ENCODE results near the gene TSC22D2.

The TSC22D2 gene

GRCh38 chr3:150385296-150386242 lies 22.5 kb upstream of the TSC22D2 start:
- no peak for DNase-seq (ENCODE audit: low read depth, low spot score)

DNA sequence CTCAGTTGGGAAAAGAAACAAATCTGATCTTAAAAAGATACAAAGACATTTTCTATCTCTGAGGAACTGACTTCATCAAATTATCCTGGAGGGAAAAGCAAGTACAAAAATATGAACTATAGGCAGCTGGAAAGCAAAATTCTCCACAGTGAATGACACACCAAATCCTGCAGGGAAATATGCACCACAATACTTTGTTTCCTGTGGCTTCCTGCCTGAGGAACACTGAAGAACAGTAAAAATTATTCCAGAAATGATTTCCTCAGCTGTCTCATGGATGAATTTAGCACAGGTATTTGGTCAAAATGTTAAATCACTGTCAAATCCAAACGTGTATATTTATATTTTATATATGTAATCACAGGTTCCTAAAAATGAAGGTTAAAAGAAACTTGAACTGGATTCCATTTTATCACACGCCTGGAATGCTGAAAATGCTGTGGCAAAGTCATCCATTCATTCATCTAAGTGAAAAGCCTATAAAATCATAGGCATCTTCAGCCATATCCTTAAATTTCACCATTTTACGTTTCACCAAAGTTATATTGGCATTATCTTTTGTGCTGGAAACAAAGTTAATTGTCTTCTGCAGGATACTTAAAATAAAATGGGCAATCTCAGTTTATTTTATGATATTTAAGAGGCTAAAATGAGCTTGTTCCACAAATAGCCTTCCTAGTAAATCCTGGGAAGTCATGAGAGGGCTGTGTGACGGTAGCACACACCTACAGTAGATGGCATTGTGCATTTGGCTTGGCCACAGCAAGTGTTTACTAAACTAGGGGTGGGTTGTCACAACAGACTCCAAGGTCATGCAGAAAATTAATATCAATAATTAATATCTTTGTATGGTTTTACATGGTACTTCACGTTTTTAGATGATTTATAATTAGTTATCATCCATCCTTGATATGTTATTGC lies 19.3 kb upstream of the TSC22D2 start:
- DNase-seq (ENCODE audit: low read depth, low spot score), result no peak

DNA sequence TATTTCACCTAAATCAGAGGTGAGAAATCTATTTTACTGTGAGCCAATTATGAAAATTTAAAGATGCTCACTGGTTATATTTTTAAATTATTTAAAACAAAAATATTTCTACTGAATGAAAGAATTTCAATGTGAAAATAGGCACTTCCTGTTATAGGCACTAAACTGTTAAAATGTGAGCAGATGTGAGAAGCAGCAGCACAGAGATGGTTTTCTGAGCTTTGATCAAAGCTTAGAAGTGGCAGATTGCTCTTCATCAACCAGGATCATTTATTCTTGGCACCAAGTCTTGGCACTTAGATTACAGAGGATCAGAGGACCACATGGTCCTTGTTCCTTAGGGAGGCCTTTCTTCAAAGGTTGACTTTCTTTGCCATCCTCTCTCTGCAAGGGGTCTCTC lies 18.0 kb upstream of the TSC22D2 start:
- no peak for DNase-seq (ENCODE audit: low read depth, low spot score)

DNA sequence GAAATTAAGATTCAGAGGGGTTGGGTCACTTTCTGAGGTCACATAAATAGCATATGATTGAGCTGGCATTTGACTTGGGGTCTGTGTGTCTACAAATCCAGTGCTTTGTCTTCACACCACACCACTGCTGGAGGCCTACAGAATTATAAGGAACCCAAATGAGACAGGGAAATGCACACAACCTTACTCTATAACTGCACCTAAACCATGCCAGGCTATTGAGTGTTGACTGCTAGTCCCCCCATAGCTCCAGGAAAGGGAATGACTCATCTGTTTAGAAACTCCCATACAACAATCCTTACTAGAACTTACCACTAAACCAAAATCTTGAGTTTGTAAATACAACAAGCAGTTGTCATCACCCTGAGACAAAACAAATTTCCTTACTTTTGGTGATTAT lies 16.9 kb upstream of the TSC22D2 start:
- no peak for DNase-seq (ENCODE audit: low read depth, low spot score)

DNA sequence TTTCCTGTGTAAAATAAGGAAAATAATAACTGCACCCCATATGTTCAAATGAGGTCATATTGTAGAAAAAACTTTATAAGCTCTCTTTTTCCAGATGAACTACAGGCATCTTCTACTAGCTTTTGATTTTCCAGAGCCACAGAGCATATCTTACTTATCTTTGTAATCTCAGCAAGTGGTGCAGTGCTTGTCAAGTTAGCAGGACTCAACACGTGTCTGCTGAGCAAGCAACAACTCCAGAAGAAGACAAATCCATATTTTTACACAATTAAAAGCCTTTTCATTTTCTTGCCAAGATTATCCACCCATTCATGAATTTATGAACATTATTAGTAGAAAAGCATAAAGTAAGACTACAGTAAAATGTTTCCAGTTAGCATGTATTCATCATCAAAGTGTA lies 14.4 kb upstream of the TSC22D2 start:
- no peak for DNase-seq (ENCODE audit: low read depth, low spot score)

- DNase-seq (ENCODE audit: low read depth, low spot score), result no peak
Measured at GRCh38 chr3:150394606-150395005, 13.5 kb upstream of the TSC22D2 start.

- DNase-seq (ENCODE audit: low read depth, low spot score), result no peak
Measured at GRCh38 chr3:150396491-150396890, 11.6 kb upstream of the TSC22D2 start.

DNA sequence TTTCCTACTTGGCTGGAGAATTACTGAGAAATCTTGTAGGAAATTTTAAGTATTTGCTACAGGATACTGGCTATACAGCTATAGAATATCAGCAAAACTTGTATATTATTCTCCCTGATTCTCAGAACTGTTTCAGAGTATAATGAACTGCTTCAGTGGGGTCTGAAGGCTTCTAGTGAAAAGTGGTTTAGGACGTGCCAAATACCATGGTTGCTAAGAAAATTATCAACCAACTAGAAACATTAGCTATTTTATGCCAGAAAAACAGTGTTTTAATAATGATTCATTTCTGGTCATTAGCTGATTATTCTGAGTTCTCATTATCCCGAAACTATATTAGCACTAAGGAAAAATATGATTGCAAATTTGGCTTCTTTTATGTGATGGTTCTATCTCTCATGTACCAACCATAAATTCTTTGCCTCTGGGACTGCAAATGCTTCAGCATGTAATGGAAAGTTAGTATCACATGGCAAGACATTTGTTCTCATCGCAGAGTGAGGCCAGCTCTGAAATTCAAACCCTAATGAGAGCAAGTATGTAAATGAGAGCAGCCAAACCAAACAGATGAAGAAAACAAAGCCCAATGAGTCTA lies 11.0 kb upstream of the TSC22D2 start:
- DNase-seq (ENCODE audit: low read depth, low spot score), result no peak

GRCh38 chr3:150399060-150399459 lies 9.0 kb upstream of the TSC22D2 start:
- no peak for DNase-seq (ENCODE audit: low read depth, low spot score)

- no peak for DNase-seq (ENCODE audit: low read depth, low spot score)
Measured at GRCh38 chr3:150401285-150401684, 6.8 kb upstream of the TSC22D2 start.

GRCh38 chr3:150402217-150402616 lies 5.9 kb upstream of the TSC22D2 start:
- no peak for DNase-seq (ENCODE audit: low read depth, low spot score)

GRCh38 chr3:150404023-150404422 lies 4.1 kb upstream of the TSC22D2 start:
- no peak for DNase-seq (ENCODE audit: low read depth, low spot score)

GRCh38 chr3:150407051-150407807 lies 869 bp upstream of the TSC22D2 start:
- no peak for DNase-seq (ENCODE audit: low read depth, low spot score)

GRCh38 chr3:150407808-150408220 lies 284 bp upstream of the TSC22D2 start:
- no peak for DNase-seq (ENCODE audit: low read depth, low spot score)

- no peak for DNase-seq (ENCODE audit: low read depth, low spot score)
Measured at GRCh38 chr3:150409125-150409511, 1.0 kb downstream of the TSC22D2 start.

DNA sequence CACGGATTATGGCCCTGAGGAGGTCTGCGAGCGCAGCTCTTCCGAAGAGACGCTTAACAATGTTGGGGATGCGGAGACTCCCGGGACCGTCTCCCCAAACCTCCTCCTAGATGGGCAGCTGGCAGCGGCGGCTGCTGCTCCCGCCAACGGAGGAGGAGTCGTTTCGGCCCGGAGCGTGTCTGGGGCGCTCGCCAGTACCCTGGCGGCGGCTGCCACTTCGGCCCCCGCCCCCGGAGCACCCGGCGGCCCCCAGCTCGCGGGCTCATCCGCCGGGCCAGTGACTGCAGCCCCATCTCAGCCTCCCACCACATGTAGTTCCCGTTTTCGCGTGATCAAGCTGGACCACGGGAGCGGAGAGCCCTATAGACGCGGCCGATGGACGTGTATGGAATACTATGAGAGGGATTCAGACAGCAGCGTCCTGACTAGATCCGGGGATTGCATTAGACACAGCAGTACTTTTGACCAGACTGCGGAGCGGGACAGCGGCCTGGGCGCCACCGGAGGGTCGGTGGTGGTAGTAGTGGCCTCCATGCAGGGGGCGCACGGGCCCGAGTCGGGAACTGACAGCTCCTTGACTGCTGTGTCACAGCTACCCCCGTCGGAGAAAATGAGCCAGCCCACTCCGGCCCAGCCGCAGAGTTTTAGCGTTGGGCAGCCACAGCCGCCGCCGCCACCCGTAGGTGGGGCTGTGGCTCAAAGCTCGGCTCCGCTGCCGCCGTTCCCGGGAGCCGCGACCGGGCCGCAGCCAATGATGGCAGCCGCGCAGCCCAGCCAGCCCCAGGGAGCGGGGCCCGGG lies 1.6 kb downstream of the TSC22D2 start:
- DNase-seq (ENCODE audit: low read depth, low spot score), result no peak

DNA sequence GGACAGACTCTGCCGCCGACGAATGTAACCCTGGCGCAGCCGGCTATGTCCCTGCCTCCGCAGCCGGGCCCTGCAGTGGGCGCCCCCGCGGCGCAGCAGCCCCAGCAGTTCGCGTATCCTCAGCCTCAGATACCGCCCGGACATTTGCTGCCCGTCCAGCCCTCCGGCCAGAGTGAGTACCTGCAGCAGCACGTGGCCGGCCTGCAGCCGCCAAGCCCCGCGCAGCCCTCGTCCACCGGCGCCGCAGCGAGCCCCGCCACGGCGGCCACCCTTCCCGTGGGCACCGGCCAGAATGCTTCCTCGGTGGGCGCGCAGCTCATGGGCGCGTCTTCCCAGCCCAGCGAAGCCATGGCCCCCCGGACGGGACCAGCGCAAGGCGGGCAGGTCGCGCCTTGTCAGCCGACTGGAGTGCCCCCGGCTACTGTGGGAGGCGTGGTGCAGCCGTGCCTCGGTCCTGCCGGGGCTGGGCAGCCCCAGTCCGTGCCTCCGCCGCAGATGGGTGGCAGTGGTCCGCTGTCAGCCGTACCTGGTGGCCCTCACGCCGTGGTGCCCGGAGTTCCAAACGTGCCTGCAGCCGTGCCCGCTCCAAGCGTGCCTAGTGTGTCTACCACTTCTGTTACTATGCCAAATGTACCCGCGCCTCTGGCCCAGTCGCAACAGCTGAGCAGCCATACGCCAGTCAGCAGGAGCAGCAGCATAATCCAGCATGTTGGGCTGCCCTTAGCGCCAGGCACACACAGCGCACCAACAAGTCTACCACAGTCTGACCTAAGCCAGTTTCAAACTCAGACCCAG lies 2.4 kb downstream of the TSC22D2 start:
- no peak for DNase-seq (ENCODE audit: low read depth, low spot score)

GRCh38 chr3:150411106-150411460 lies 3.0 kb downstream of the TSC22D2 start:
- no peak for DNase-seq (ENCODE audit: low read depth, low spot score)

DNA sequence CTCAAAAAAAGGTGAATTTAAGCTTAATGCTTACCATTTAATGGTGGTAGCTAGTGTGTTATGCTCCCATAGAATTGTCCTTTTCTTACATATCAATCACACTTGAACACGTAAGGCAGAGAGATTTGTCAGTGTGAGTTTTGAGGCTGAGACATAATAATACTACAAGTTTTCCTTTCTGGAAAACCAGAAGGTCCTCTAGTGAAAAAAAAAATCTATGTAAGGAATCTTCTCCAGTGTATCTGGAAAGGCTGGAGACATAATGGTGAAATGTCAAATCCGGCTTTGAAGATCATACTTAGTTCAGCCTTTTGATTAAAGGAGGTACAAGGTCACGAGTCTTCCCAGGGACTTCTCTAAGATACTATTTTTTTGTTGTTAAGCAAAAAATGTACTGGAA lies 3.4 kb downstream of the TSC22D2 start:
- DNase-seq (ENCODE audit: low read depth, low spot score), result no peak

- DNase-seq (ENCODE audit: low read depth, low spot score), result no peak
Measured at GRCh38 chr3:150411976-150412375, 3.9 kb downstream of the TSC22D2 start.

Data from brain pericyte (primary cell).